HG03354 (cell line): ENCODE data around the gene WDR62.

Experiments used
- ATAC-seq: cut with Tn5 transposase; IDR thresholded peaks from one replicate; pipeline ENCODE4 v1.9.1; 2021; ENCODE audit warnings: mild to moderate bottlenecking; ENCODE audit not compliant: unreplicated experiment, poor library complexity, severe bottlenecking

The WDR62 gene

GRCh38 chr19:36136964-36137686 is 82.4 kb downstream of the WDR62 start:
- no peak for ATAC-seq

GRCh38 chr19:36139120-36139472 is 84.4 kb downstream of the WDR62 start:
- ATAC-seq: no peak

GRCh38 chr19:36139473-36140303 is 85.0 kb downstream of the WDR62 start, which contains the start of gene CAPNS1:
Gene CAPNS1, plus strand, starts transcription at chr19:36140066. Its CDS starts 946 bp downstream, at chr19:36141012.
- peak; percentile 85 for ATAC-seq

- peak; percentile 27 for ATAC-seq
These were observed 85.8 kb downstream of the WDR62 start for GRCh38 chr19:36140304-36141038.

- ATAC-seq: peak; percentile 56
These were observed 86.6 kb downstream of the WDR62 start for GRCh38 chr19:36141039-36141927.

- no peak for ATAC-seq
These were observed 87.3 kb downstream of the WDR62 start for GRCh38 chr19:36142046-36142445.

- no peak for ATAC-seq
These were observed 87.8 kb downstream of the WDR62 start for GRCh38 chr19:36142496-36142895.

GRCh38 chr19:36144624-36145023 is 89.9 kb downstream of the WDR62 start:
- ATAC-seq: no peak

- ATAC-seq: no peak
These were observed 95.1 kb downstream of the WDR62 start for GRCh38 chr19:36149673-36150406.

- ATAC-seq: no peak
These were observed 95.9 kb downstream of the WDR62 start for GRCh38 chr19:36150586-36150985.

- no peak for ATAC-seq
These were observed 96.7 kb downstream of the WDR62 start for GRCh38 chr19:36151144-36152018.

GRCh38 chr19:36152019-36152351 is 97.3 kb downstream of the WDR62 start:
- no peak for ATAC-seq

- no peak for ATAC-seq
These were observed 97.8 kb downstream of the WDR62 start, which contains the start of gene COX7A1 for GRCh38 chr19:36152352-36153091. Gene COX7A1, minus strand, starts transcription at chr19:36152447. Its CDS starts 40 bp downstream, at chr19:36152407.

GRCh38 chr19:36153126-36153525 is 98.4 kb downstream of the WDR62 start:
- ATAC-seq: no peak
